NT2/D1 (cell line): Measurements from ENCODE around the gene KRTAP12-1.
"Not testable (repeated sequence)": the region's sequence is repeated elsewhere in the genome, so short reads cannot be mapped to it uniquely, and the experiment has no call there.

Experiments
- DNase-seq: peaks from one replicate; pipeline ENCODE4 v3.0.0-alpha.2; 2011; ENCODE audit warnings: low read depth, low spot score
- H3K27me3 ChIP-seq: 2 replicates; pipeline ENCODE4 v1.6.0; 2011; ENCODE audit warnings: mild to moderate bottlenecking; ENCODE audit not compliant: insufficient read length, insufficient read depth
- H3K36me3 ChIP-seq: 2 replicates; pipeline ENCODE4 v1.6.1; 2011; ENCODE audit warnings: mild to moderate bottlenecking, low read length, mixed read lengths; ENCODE audit not compliant: insufficient read depth, insufficient read length
- H3K4me1 ChIP-seq: 2 replicates; pipeline ENCODE4 v1.5.1; 2011; ENCODE audit not compliant: insufficient read depth, insufficient read length
- H3K4me3 ChIP-seq: 2 replicates; pipeline ENCODE4 v1.5.1; 2011; ENCODE audit warnings: low read depth; ENCODE audit not compliant: insufficient read length
- H3K9ac ChIP-seq: 2 replicates; pipeline ENCODE4 v1.6.0; 2011; ENCODE audit warnings: low read depth; ENCODE audit not compliant: insufficient read length
- H3K9me3 ChIP-seq: 2 replicates; pipeline ENCODE4 v1.5.1; 2011; ENCODE audit warnings: mild to moderate bottlenecking, low read length; ENCODE audit not compliant: insufficient read depth
- SUZ12 ChIP-seq: IDR thresholded peaks from 2 replicates; pipeline ENCODE4 v1.6.1; 2011; ENCODE audit not compliant: insufficient read length, insufficient read depth; ENCODE audit errors: extremely low read depth
- YY1 ChIP-seq: IDR thresholded peaks from 2 replicates; pipeline ENCODE4 v1.6.1; 2011; ENCODE audit not compliant: insufficient read length, insufficient read depth
- ZNF274 ChIP-seq: IDR thresholded peaks from 2 replicates; pipeline ENCODE4 v1.6.1; 2011; ENCODE audit warnings: mild to moderate bottlenecking, low read depth, low read length

Gene KRTAP12-1

DNA sequence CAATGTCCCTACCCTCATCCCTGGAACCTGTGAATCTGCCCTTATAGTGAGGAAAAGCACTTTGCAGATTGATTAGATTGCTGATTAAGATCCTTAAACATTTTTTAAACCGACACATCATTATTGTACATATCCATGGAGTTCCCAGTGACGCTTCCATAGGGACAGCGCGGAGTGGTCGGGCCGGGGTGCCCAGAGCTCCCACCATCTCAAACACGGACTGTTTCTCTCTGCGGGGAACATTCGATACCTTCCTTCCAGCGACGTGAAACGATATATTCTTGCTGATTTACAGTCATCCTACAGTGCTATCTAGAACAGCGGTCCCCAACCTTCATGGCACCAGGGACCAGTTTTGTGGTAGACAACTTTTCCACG lies 19.0 kb upstream of the KRTAP12-1 start:
- H3K9ac ChIP-seq, result no peak overlapping the region
- no peak for DNase-seq
- H3K27me3 ChIP-seq, result peaks cover 10% of the 10 kb centered on the region
- H3K4me1 ChIP-seq, result peaks cover 54% of the 10 kb centered on the region
- no peak overlapping the region for H3K4me3 ChIP-seq
- TF ChIP-seq SUZ12, result no peak
- TF ChIP-seq YY1, result no peak
- no peak for TF ChIP-seq ZNF274
- H3K36me3 ChIP-seq, result no peaks in the 10 kb centered on the region
- H3K9me3 ChIP-seq, result no peaks in the 10 kb centered on the region

DNA sequence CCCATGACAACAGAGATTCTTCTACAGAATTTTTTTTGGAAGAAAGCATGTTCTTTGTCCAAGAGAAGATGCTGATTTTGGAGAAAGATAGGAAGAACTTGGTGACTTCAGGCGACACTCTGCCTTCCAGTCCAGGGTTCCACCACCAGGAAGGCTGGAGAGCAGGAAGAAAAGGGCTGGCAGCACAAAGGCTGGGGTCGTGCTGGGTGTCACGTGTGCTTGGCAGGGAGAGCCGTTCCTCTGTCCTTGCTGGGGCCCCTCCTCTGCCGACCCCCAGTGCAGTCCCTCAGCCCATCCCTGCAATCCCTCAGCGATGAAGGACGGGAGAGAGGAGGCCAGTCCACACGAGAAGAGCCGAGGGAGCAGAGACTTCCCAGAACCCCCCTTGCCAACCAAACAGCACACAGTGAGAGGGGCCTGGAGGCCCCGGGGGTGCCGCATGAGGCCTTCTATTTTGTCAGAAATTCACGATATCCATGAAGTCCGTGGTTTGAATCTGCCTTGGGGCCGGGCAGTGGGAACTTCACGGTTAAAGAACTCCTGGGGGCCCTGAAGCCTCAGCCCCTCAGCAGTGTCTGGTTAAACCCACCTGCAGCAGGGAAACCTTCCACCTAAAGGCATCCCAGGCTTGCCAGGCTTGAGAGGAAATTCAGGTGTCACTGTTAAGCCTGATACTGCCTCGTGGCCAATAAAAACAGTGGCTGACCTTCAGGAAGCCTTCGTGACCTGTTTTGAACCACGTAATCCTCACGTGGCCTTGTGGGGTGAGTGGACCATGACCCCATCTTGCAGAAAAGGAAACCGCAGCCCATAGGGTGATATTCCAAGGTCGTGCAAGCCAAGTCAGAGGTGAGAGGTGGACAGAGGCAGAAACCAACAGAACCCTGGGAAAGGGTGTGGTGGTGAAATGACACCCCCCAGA lies 18.4 kb upstream of the KRTAP12-1 start:
- DNase-seq, result no peak
- Histone ChIP-seq H3K36me3 (no peaks in the 10 kb centered on the region), H3K4me3 (no peak overlapping the region), H3K4me1 (peaks cover 57% of the 10 kb centered on the region), H3K9me3 (no peaks in the 10 kb centered on the region), H3K27me3 (peaks cover 9% of the 10 kb centered on the region), H3K9ac (no peak overlapping the region)
- TF ChIP-seq YY1 (no peak), SUZ12 (no peak), ZNF274 (no peak)

DNA sequence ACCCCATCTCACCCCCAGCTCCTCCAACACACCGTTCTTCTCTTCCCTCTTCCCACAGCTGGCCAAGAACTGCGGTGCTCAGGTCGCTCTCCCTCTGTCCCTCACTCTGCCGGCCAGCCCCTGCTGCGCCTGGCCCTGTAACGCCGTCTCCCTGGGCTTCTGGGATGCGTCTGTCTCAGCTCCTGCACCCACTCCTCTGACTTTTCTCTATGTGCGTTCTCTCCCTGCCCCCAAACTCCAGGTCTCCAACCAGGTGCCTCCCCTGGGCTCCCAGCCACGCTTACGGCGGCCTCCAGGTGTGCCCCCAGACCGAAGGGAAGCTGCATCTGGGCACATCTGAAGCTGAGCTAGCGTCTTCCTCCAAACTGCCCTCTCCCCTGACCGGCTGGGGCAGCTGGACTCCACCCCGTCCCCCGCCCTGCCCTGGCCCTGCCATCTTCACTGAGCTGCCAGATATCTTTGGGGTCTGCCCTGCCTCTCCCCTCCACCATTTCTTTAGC lies 17.6 kb upstream of the KRTAP12-1 start:
- DNase-seq, result no peak
- TF ChIP-seq ZNF274 (no peak), YY1 (no peak), SUZ12 (no peak)
- no peak overlapping the region for H3K4me3 ChIP-seq
- H3K4me1 ChIP-seq, result peaks cover 59% of the 10 kb centered on the region
- H3K9me3 ChIP-seq, result no peaks in the 10 kb centered on the region
- H3K36me3 ChIP-seq, result no peaks in the 10 kb centered on the region
- H3K9ac ChIP-seq, result peak overlapping the region; percentile 37
- H3K27me3 ChIP-seq, result peaks cover 9% of the 10 kb centered on the region

DNA sequence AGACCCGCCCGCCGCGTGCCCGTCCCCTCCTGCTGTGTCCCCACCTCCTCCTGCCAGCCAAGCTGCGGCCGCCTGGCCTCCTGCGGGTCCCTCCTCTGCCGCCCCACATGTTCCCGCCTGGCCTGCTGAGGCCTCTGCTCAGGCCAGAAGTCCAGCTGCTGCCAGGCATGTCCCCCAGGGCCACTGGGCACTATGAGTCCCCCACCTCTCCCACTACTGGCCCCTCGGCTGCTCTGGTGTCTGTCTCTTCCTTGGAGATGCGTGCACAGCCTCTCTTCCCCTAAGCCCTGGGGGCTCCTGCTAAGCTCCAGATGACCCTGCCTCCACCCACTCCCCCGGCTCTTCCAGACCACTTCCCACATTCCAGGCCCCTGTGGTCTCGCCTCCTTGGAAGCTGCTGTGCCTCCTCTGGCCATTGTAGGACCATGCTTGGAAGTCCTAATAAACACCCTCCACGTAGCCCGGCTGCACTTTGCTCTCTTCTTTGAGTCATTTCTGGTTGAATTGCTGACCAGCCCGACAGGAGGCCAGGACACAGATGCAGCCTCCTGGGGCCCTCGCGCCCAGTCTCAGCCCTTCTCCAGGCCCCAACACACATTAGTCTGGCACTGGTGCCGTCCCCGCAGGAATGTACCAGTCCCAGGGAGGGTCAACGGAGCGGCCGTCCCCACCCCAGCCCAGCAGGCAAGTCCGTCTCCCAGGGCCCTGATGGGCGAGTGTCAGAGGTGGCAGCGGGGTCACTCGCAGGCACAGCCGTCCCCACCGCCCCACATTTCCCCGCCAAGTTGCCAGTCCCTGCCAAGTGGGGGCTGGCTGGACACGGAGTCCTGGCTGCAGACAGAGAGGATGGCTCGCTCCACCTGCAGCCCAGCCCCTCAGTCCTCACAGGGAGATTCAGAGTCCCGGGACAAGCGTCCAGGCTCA lies 16.1 kb upstream of the KRTAP12-1 start:
- TF ChIP-seq SUZ12, result no peak
- no peak for TF ChIP-seq ZNF274
- no peak for TF ChIP-seq YY1
- Histone ChIP-seq H3K27me3 (peaks cover 5% of the 10 kb centered on the region), H3K36me3 (no peaks in the 10 kb centered on the region), H3K4me1 (peaks cover 45% of the 10 kb centered on the region), H3K9me3 (peaks cover 7% of the 10 kb centered on the region), H3K4me3 (no peak overlapping the region), H3K9ac (peak overlapping the region; percentile 65)
- no peak for DNase-seq

DNA sequence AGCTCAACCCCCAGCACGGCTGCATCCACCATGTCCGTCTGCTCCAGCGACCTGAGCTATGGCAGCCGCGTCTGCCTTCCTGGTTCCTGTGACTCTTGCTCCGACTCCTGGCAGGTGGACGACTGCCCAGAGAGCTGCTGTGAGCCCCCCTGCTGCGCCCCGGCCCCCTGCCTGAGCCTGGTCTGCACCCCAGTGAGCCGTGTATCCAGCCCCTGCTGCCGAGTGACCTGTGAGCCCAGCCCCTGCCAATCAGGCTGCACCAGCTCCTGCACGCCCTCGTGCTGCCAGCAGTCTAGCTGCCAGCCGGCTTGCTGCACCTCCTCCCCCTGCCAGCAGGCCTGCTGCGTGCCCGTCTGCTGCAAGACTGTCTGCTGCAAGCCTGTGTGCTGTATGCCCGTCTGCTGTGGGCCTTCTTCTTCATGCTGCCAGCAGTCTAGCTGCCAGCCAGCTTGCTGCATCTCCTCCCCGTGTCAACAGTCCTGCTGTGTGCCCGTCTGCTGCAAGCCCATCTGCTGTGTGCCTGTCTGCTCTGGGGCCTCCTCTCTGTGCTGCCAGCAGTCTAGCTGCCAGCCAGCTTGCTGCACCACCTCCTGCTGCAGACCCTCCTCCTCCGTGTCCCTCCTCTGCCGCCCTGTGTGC lies 15.3 kb upstream of the KRTAP12-1 start, which contains the start of gene KRTAP10-12:
Gene KRTAP10-12 (plus strand): TSS at position 1 of the 639 bp plus-strand sequence. CDS start 30 bp downstream, at position 31.
- H3K4me3 ChIP-seq, H3K27me3 ChIP-seq, H3K36me3 ChIP-seq, DNase-seq: not testable (repeated sequence)
- Histone ChIP-seq H3K4me1 (peaks cover 37% of the 10 kb centered on the region), H3K9ac (peak within 1 kb of the TSS; percentile 58), H3K9me3 (peaks cover 13% of the 10 kb centered on the region)

DNA sequence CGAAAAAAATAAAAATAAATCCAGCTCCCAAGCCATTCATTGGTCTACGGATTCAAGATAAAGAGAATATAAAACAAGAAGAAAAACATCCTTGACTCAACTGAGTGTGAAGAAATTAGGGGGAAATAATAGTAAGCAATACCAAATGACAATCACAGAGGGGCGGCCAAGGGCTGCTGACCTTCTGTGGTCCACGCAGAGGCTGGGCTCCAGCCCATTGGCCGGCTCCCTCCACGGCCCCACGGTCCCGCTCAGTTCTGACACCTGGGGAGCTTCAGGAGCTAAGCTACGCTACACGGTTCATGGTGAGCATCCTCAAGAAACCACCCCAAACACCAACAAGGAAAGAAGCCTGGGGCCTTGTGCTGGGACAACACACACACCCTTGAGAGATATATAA lies 14.6 kb upstream of the KRTAP12-1 start:
- Histone ChIP-seq H3K36me3 (no peaks in the 10 kb centered on the region), H3K9ac (no peak overlapping the region), H3K4me3 (no peak overlapping the region), H3K9me3 (peaks cover 13% of the 10 kb centered on the region), H3K4me1 (peaks cover 31% of the 10 kb centered on the region), H3K27me3 (no peaks in the 10 kb centered on the region)
- DNase-seq, result no peak
- TF ChIP-seq YY1, result no peak
- no peak for TF ChIP-seq SUZ12
- TF ChIP-seq ZNF274, result no peak

DNA sequence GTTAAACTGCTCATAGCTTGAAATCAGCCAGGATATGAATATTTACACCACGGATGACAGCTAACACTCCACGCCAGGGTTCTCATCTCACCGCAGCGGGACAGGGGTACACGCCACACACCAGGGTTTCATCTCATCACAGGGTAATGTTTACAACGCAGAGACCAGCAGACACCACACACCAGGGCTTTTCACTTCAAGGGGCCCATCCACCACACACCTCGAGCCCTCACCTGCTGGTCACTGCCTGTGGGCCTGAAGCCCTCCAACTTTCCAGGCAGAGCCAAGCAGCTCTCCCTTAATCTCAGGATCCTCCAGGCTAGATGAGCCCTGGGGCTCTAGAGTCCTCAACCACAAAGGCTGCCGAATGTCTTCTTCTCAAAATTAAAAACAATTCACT lies 13.7 kb upstream of the KRTAP12-1 start:
- no peak for DNase-seq

More for the DNA sequence above, 13.7 kb upstream of the KRTAP12-1 start:
- H3K4me3 ChIP-seq, result no peak overlapping the region
- H3K27me3 ChIP-seq, result no peaks in the 10 kb centered on the region
- H3K9me3 ChIP-seq, result peaks cover 13% of the 10 kb centered on the region
- no peak overlapping the region for H3K9ac ChIP-seq
- no peaks in the 10 kb centered on the region for H3K36me3 ChIP-seq
- peaks cover 31% of the 10 kb centered on the region for H3K4me1 ChIP-seq
- no peak for TF ChIP-seq ZNF274
- no peak for TF ChIP-seq SUZ12
- TF ChIP-seq YY1, result no peak
